PC-9 (cell line): Measurements from ENCODE around the gene OXCT1.

Experiments used
- EZH2 ChIP-seq: fragments of 200-600 bp; sonication (generic); IDR thresholded peaks from 2 replicates; pipeline ENCODE4 v1.8.0; 2017; ENCODE audit warnings: antibody characterized with exemption, low read depth
- TF ChIP-seq, protein P1 (sequence below): fragments of 200-600 bp; sonication (generic); conservative IDR thresholded peaks from 2 replicates; pipeline ENCODE4 v1.6.1; 2017; ENCODE audit warnings: mixed run types, antibody characterized with exemption, mild to moderate bottlenecking, moderate library complexity

DNA sequence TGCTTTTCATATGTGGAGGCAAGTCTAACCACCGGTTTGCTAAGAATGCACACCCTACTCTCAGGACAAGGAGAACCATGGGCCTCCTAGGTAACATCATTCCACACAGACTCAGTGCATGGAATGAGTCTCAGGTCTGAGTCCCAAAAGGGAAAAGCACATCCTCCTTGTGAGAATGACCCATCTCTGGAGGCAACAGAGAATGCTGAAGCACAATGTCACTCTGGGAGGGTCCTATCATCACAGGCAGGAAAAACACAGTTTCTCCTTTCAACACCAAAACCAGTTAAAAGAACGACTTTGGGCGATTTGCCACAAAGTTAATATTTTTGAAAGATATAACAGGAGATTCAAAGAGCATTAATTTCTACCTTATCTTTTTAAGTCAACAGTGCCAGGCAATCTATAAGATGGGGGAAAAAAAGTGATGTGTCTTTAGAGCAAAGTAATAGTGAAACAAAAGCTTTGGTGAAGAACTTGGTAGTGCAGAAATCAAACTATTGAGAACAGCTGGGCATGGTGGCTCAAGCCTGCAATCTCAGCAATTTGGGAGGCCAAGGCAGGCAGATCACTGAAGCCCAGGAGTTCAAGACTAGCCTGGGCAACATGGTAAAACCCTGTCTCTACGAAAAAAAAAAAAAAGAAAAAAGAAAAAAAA, 97.3 kb downstream of the OXCT1 start:
- TF ChIP-seq, protein P1, sequence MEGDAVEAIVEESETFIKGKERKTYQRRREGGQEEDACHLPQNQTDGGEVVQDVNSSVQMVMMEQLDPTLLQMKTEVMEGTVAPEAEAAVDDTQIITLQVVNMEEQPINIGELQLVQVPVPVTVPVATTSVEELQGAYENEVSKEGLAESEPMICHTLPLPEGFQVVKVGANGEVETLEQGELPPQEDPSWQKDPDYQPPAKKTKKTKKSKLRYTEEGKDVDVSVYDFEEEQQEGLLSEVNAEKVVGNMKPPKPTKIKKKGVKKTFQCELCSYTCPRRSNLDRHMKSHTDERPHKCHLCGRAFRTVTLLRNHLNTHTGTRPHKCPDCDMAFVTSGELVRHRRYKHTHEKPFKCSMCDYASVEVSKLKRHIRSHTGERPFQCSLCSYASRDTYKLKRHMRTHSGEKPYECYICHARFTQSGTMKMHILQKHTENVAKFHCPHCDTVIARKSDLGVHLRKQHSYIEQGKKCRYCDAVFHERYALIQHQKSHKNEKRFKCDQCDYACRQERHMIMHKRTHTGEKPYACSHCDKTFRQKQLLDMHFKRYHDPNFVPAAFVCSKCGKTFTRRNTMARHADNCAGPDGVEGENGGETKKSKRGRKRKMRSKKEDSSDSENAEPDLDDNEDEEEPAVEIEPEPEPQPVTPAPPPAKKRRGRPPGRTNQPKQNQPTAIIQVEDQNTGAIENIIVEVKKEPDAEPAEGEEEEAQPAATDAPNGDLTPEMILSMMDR, result no peak
- no peak for TF ChIP-seq EZH2
